ENCODE results near the gene CCDC102B.

DNA sequence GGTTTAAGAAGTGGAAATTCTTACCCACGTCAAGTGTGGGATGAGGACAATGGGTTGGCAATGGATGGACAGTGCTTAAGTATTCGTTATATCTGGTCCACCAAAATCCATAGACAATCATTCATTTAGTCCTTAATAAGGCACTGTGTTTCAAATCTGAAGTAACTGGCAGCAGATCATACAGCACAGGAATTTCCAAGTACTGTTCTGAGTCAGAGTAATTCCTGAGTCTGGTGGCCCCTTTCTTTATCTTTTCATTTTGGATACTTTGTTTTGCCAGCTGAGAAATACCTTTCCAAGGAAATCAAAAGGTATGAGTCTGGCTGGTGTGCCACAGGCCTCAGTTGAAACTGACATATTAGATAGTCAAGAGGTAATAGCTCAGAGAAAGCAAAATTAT is 31.4 kb upstream of the CCDC102B start:
- TF ChIP-seq CTCF (IDR thresholded peaks at IDR 0.05): no peak
- TF ChIP-seq POLR2A (IDR thresholded peaks at IDR 0.05): no peak

Data from testis (tissue), 2 donors.